GM12878 (cell line): ENCODE measurements around the gene MYBBP1A. TPM values are rescaled to one million over a fixed set of nuclear protein-coding genes. Genes with fewer than 3 reads are reported as not detected.

Source experiments
- ATAC-seq: fragments of 200-7000 bp; cut with Tn5 transposase; 3 replicates; pipeline ENCODE4 v1.9.1; 2020; ENCODE audit warnings: mild to moderate bottlenecking, moderate library complexity
- BruUV-seq: library from RNA; stranded (reverse); fragments of 400-500 nt; replicated peaks from 2 replicates; lab custom pipeline; 2021; lab: Mats Ljungman, UMichigan
- CTCF ChIA-PET: fragments of 300-600 bp; sonication (Branson Sonifier 250); formaldehyde crosslinking; extraction: SDS; loops from one replicate; lab custom pipeline; 2021; ENCODE audit warnings: inconsistent platforms; lab: Yijun Ruan, JAX
- POLR2A ChIA-PET: fragments of 350-600 bp; formaldehyde crosslinking; extraction: SDS; loops from one replicate; lab custom pipeline; 2021; ENCODE audit warnings: inconsistent platforms; lab: Charles Lee
- RAD21 ChIA-PET: fragments of 300-600 bp; sonication (Branson Sonifier 250); formaldehyde crosslinking; loops from one replicate; lab custom pipeline; 2023; ENCODE audit warnings: antibody characterized with exemption; ENCODE audit not compliant: unreplicated experiment; lab: Charles Lee
- SMC1A ChIA-PET: fragments of 300-600 bp; sonication (Branson Sonifier 250); formaldehyde crosslinking; loops from one replicate; lab custom pipeline; 2023; ENCODE audit not compliant: unreplicated experiment, uncharacterized antibody; lab: Charles Lee
- DNase-seq: peaks from one replicate; pipeline ENCODE4 v3.0.0-alpha.2; 2011; ENCODE audit warnings: low read depth, low spot score
- FAIRE-seq: peaks from 3 replicates; lab custom pipeline; 2011; peaks lifted over from hg19 to GRCh38; lab: Jason Lieb, UNC
- H2AFZ ChIP-seq: 2 replicates; pipeline ENCODE4 v1.6.0; 2011; ENCODE audit warnings: low read depth, low read length, control low read depth; ENCODE audit not compliant: control insufficient read depth
- H3K27ac ChIP-seq: 2 replicates; pipeline ENCODE4 v1.5.1; 2011; ENCODE audit warnings: control low read depth; ENCODE audit not compliant: control insufficient read depth, insufficient read depth
- H3K27me3 ChIP-seq, 2 experiments: replicated peaks in 1 of 2; 2 replicates each; pipeline versions ENCODE4 v1.6.0 to v1.6.1; 2011; ENCODE audit warnings: low read length in 1 of 2; ENCODE audit not compliant: control insufficient read depth in 2 of 2, insufficient read depth in 2 of 2
- H3K36me3 ChIP-seq, 2 experiments: 2 replicates each; pipeline ENCODE4 v1.5.1; 2011; ENCODE audit warnings: low read length in 1 of 2; ENCODE audit not compliant: control insufficient read depth in 2 of 2, insufficient read depth in 2 of 2
- H3K4me1 ChIP-seq: 2 replicates; pipeline ENCODE4 v1.6.1; 2011; ENCODE audit warnings: mild to moderate bottlenecking, low read length, moderate library complexity, mixed read lengths; ENCODE audit not compliant: control insufficient read depth, insufficient read depth
- H3K4me2 ChIP-seq: 2 replicates; pipeline ENCODE4 v1.6.0; 2011; ENCODE audit warnings: control low read depth; ENCODE audit not compliant: control insufficient read depth, insufficient read depth
- H3K4me3 ChIP-seq: fragments of 200-600 bp; sonication (generic); 2 replicates; pipeline ENCODE4 v1.5.1; 2016
- H3K79me2 ChIP-seq: 2 replicates; pipeline ENCODE4 v1.6.0; 2011; ENCODE audit warnings: low read length; ENCODE audit not compliant: control insufficient read depth, insufficient read depth
- H3K9ac ChIP-seq: 2 replicates; pipeline ENCODE4 v1.8.0; 2011; ENCODE audit warnings: low read length, control low read depth, mixed read lengths; ENCODE audit not compliant: control insufficient read depth, insufficient read depth
- H3K9me3 ChIP-seq: replicated peaks from 3 replicates; pipeline ENCODE4 v1.5.1; 2011; ENCODE audit warnings: mild to moderate bottlenecking, low read length; ENCODE audit not compliant: control insufficient read depth, insufficient read depth
- H4K20me1 ChIP-seq: 2 replicates; pipeline ENCODE4 v1.6.0; 2011; ENCODE audit not compliant: control insufficient read depth, insufficient read depth
- CBX5 ChIP-seq: sonication (generic); IDR thresholded peaks from 2 replicates; pipeline ENCODE4 v1.6.1; 2016; ENCODE audit warnings: low read depth, moderate library complexity, mild to moderate bottlenecking, inconsistent platforms
- CEBPB ChIP-seq, 2 experiments: fragments of 150-350 bp in 1 of 2; IDR thresholded peaks; 2 replicates each; pipeline ENCODE4 v1.6.1; 2012 to 2014; ENCODE audit warnings: low read depth in 2 of 2, low read length in 2 of 2, borderline replicate concordance in 1 of 2, inconsistent platforms in 1 of 2
- CREM ChIP-seq: IDR thresholded peaks from 2 replicates; pipeline ENCODE4 v1.6.1; 2014; ENCODE audit warnings: antibody characterized with exemption, low read depth
- DPF2 ChIP-seq: fragments of 450-650 bp; IDR thresholded peaks from 2 replicates; pipeline ENCODE4 v1.6.1; 2017; ENCODE audit warnings: mild to moderate bottlenecking
- GATAD2B ChIP-seq: fragments of 450-650 bp; conservative IDR thresholded peaks from 2 replicates; pipeline ENCODE4 v1.6.1; 2017; ENCODE audit warnings: low read depth, mild to moderate bottlenecking, moderate library complexity
- IKZF2 ChIP-seq, 2 experiments: fragments of 450-650 bp; IDR thresholded peaks; 2 replicates each; pipeline ENCODE4 v1.6.1; 2017; ENCODE audit warnings: mild to moderate bottlenecking in 2 of 2, moderate library complexity in 2 of 2
- MEF2A ChIP-seq: IDR thresholded peaks from 2 replicates; pipeline ENCODE4 v1.6.1; 2011; ENCODE audit warnings: low read depth, mild to moderate bottlenecking, low read length, moderate library complexity; ENCODE audit not compliant: insufficient read depth
- NRF1 ChIP-seq: conservative IDR thresholded peaks from 2 replicates; pipeline ENCODE4 v1.6.1; 2011; ENCODE audit warnings: mild to moderate bottlenecking, low read depth, low read length, improper control_type of control experiment
- RBBP5 ChIP-seq: fragments of 200-600 bp; sonication (generic); conservative IDR thresholded peaks from 2 replicates; pipeline ENCODE4 v1.6.1; 2016
- SIX5 ChIP-seq: IDR thresholded peaks from 2 replicates; pipeline ENCODE4 v1.6.1; 2011; ENCODE audit warnings: mild to moderate bottlenecking, low read depth, low read length, moderate library complexity; ENCODE audit not compliant: severe bottlenecking
- STAT1 ChIP-seq: fragments of 450-650 bp; conservative IDR thresholded peaks from 2 replicates; pipeline ENCODE4 v1.6.1; 2014; ENCODE audit warnings: antibody characterized with exemption, mild to moderate bottlenecking
- STAT3 ChIP-seq: IDR thresholded peaks from 2 replicates; pipeline ENCODE4 v1.6.1; 2011; ENCODE audit warnings: low read depth, low read length, improper control_type of control experiment
- SUZ12 ChIP-seq: fragments of 200-600 bp; sonication (generic); IDR thresholded peaks from one replicate; pipeline ENCODE4 v1.6.1; 2018; ENCODE audit warnings: antibody characterized with exemption, mild to moderate bottlenecking; ENCODE audit not compliant: unreplicated experiment
- WGBS: methylation state at CpG from one replicate; pipeline ENCODE4 v1.1.6; 2016; ENCODE audit warnings: low lambda C conversion rate; ENCODE audit not compliant: insufficient replicate concordance, insufficient coverage; ENCODE audit errors: missing lambda C conversion rate; 5-methylcytosine and 5-hydroxymethylcytosine counted together
- in situ Hi-C: fragments of 300-500 bp; cut with MboI; formaldehyde crosslinking; loops from 9 replicates; pipeline ENCODE4 v1.14.3; 2018; ENCODE audit warnings: mixed read lengths
- intact Hi-C: fragments of 100-400 bp; cut with micrococcal nuclease; formaldehyde crosslinking; loops from one replicate; pipeline ENCODE4 v1.14.2; 2022; ENCODE audit not compliant: unreplicated experiment
- polyA plus RNA-seq, 11 experiments: library from polyadenylated mRNA; depleted of rRNA in 4 of 11; unstranded in 6 of 11; stranded (reverse) in 5 of 11; fragments of >200 nt; fragmentation: Nextera tagmentation in 4 of 11; fragmentation: Illumina TruSeq in 1 of 11; extraction: Ambion mirVana in 4 of 11; extraction: Trizol in 1 of 11; gene quantifications; 1 replicate in 1 of 11; 2 replicates in 10 of 11; pipeline versions ENCODE4 v1.2.1 to v1.2.3, GENCODE V29; 2011 to 2016; ENCODE audit warnings: inconsistent platforms in 2 of 11, missing spikeins in 2 of 11, low read depth in 1 of 11
- total RNA-seq, 4 experiments: library from RNA; depleted of rRNA in 3 of 4; stranded (reverse); fragments of >200 nt in 3 of 4; fragmentation: Illumina TruSeq in 1 of 4; extraction: Trizol in 1 of 4; gene quantifications; 2 replicates each; pipeline versions ENCODE4 v1.2.1 to v1.2.3, GENCODE V29; 2013 to 2021
- TF ChIP-seq, protein P1 (sequence below): IDR thresholded peaks from 2 replicates; pipeline ENCODE4 v1.6.1; 2012; ENCODE audit warnings: low read length, inconsistent platforms

MYBBP1A gene
- total and polyA plus RNA-seq, 10 of the 15 experiments (the other 5 are each of a cell fraction or from before 2014, with no cell fraction given) = 2.5 to 121 (median 71.6) TPM

DNA sequence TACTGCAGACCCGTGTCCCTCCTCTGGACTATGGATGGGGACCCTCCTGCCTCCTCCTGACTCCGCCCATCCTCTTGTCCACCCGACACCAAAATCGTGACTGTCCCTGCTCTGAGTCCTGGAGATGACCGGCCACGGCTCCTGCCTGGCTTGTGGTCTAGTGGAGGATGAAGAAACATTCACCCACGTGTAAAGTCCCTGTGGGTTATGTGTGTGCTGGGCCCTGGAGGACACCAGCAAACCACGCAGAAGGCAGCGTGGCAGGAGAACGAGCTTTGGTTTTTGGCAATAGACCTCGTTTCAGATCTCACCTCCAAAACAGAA lies 44.6 kb downstream of the MYBBP1A start (continued):
- TF ChIP-seq, protein P1, sequence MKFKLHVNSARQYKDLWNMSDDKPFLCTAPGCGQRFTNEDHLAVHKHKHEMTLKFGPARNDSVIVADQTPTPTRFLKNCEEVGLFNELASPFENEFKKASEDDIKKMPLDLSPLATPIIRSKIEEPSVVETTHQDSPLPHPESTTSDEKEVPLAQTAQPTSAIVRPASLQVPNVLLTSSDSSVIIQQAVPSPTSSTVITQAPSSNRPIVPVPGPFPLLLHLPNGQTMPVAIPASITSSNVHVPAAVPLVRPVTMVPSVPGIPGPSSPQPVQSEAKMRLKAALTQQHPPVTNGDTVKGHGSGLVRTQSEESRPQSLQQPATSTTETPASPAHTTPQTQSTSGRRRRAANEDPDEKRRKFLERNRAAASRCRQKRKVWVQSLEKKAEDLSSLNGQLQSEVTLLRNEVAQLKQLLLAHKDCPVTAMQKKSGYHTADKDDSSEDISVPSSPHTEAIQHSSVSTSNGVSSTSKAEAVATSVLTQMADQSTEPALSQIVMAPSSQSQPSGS = no peak

DNA sequence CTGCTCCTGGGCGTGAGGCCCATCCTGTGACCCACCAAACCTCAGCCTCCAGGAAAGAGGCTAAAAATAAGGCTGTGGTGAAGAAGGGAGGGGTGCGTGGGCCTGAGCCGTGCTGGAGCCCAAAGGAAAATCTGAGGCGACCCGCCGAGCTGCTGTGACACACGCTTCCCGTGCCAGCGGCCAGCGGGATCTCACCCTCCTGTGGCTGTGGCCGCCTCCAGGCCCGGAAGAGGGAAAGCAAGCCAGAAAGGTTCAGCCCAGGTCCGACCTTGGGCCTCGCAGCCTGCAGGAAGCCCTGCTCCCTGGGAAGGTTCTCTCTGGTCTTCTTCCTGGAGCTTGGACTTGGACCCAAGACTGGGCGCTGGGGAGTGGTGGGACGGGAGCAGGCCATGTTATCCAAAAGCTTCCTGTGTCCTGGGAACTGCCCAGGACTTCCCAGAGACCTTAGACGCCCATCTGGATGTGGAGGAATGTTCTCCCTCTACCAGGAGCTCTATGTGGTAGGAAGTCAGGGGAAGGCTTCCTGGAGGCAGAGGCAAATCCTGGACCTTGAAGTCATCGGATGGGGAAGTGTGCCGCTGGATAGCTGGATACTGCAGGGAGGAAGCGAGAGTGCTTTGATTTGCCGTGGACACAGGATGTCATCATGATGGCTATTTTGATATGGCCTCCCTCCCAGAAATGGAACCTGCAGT lies 45.1 kb downstream of the MYBBP1A start:
- FAIRE-seq (no peak), ATAC-seq (no peak), DNase-seq (no peak)
- no TSS peak for BruUV-seq
- intact Hi-C loops = no loop called here
- in situ Hi-C loops = no loop called here
- Histone ChIP-seq H3K36me3 (no peaks in the 10 kb centered on the region), H3K4me3 (no peak overlapping the region), H3K27ac (no peak overlapping the region), H3K79me2 (no peaks in the 10 kb centered on the region), H3K4me2 (no peak overlapping the region), H3K9ac (no peak overlapping the region), H2AFZ (no peak overlapping the region), H3K27me3 (no peaks in the 10 kb centered on the region), H3K9me3 (no peaks in the 10 kb centered on the region), H3K4me1 (peaks cover 6% of the 10 kb centered on the region; the same call in 1 of the 2 replicates), H4K20me1 (no peaks in the 10 kb centered on the region)
- SMC1A ChIA-PET = interaction anchor here (1.2 kb wide), 1 partner anchor 13 kb away, joined by 3 read pairs; no protein-coding TSS in a partner anchor
- CTCF ChIA-PET = interaction anchor here (0.6 to 1.5 kb wide), 3 partner anchors 15 to 56 kb away, joined by 3 read pairs; no protein-coding TSS in a partner anchor
- POLR2A ChIA-PET = interaction anchor here (1.2 kb wide), 1 partner anchor 9 kb away, joined by 4 read pairs; no protein-coding TSS in a partner anchor
- 64% methylated on average over 21 of the region's 21 CpGs for WGBS
- TF ChIP-seq MEF2A = no peak
- TF ChIP-seq SIX5 = no peak
- no peak for TF ChIP-seq DPF2
- no peak for TF ChIP-seq STAT3
- TF ChIP-seq CBX5 = no peak
- no peak for TF ChIP-seq NRF1
- no peak for TF ChIP-seq SUZ12
- TF ChIP-seq RBBP5 = no peak
- no peak for TF ChIP-seq IKZF2 (IDR thresholded peaks at IDR 0.05)
- TF ChIP-seq GATAD2B = no peak
- no peak for TF ChIP-seq STAT1
- TF ChIP-seq CEBPB (IDR thresholded peaks at IDR 0.05; ENCODE audit: borderline replicate concordance in 1 of 2, low read depth in 2 of 2, low read length in 2 of 2) = no peak
- TF ChIP-seq CREM = no peak
- RAD21 ChIA-PET = interaction anchor here (1.5 kb wide), 1 partner anchor 89 kb away, joined by 3 read pairs; no protein-coding TSS in a partner anchor
